Mesothelial cell of epicardium (in vitro differentiated cells): ENCODE data around the gene CLSTN3. TPM values are rescaled to one million over a fixed set of nuclear protein-coding genes. Genes with fewer than 3 reads are reported as not detected.

Source experiments
- DNase-seq, 2 experiments: peaks; one replicate each; pipeline ENCODE4 v3.0.0; 2021; ENCODE audit warnings: low spot score in 2 of 2; ENCODE audit not compliant: unreplicated experiment in 2 of 2
- H3K27ac Mint-ChIP-seq: 2 replicates; pipeline ENCODE4 v1.8.0; 2021; ENCODE audit warnings: mixed read lengths
- H3K27me3 Mint-ChIP-seq: 2 replicates; pipeline ENCODE4 v1.8.0; 2021; ENCODE audit warnings: low read depth, mixed read lengths
- H3K36me3 Mint-ChIP-seq: 2 replicates; pipeline ENCODE4 v1.8.0; 2021; ENCODE audit warnings: mixed read lengths
- H3K4me1 Mint-ChIP-seq: 2 replicates; pipeline ENCODE4 v1.8.0; 2021; ENCODE audit warnings: mixed read lengths
- H3K4me3 Mint-ChIP-seq: 2 replicates; pipeline ENCODE4 v1.8.0; 2021; ENCODE audit warnings: mild to moderate bottlenecking, moderate library complexity, mixed read lengths
- H3K9me3 Mint-ChIP-seq: 2 replicates; pipeline ENCODE4 v1.8.0; 2021; ENCODE audit warnings: mixed read lengths
- CTCF ChIP-seq: fragments of 200-600 bp; sonication (generic); IDR thresholded peaks from one replicate; pipeline ENCODE4 v1.5.0; 2021; ENCODE audit warnings: antibody characterized with exemption; ENCODE audit not compliant: unreplicated experiment
- total RNA-seq: library from RNA; stranded (reverse); gene quantifications from 3 replicates; pipeline ENCODE4 v1.2.1, GENCODE V29; 2021

CLSTN3 gene
- total RNA-seq, 1 donor from 2014 or later = 81.1 TPM

GRCh38 chr12:7093892-7094291 is 36.3 kb upstream of the CLSTN3 start:
- Mint-ChIP-seq H3K27me3 (no peaks in the 10 kb centered on the region), H3K4me1 (peaks cover 13% of the 10 kb centered on the region), H3K9me3 (no peaks in the 10 kb centered on the region), H3K27ac (no peak overlapping the region), H3K4me3 (no peak overlapping the region), H3K36me3 (peaks cover 10% of the 10 kb centered on the region)
- no peak for TF ChIP-seq CTCF
- no peak for DNase-seq

- Mint-ChIP-seq H3K36me3 (peaks cover 15% of the 10 kb centered on the region), H3K4me3 (no peak overlapping the region), H3K9me3 (no peaks in the 10 kb centered on the region), H3K27me3 (no peaks in the 10 kb centered on the region), H3K4me1 (peaks cover 9% of the 10 kb centered on the region), H3K27ac (no peak overlapping the region)
- TF ChIP-seq CTCF = no peak
- no peak for DNase-seq
Observed at GRCh38 chr12:7096006-7096932, 33.9 kb upstream of the CLSTN3 start.

GRCh38 chr12:7096979-7097378 is 33.2 kb upstream of the CLSTN3 start:
- Mint-ChIP-seq H3K36me3 (peaks cover 15% of the 10 kb centered on the region), H3K27ac (no peak overlapping the region), H3K27me3 (no peaks in the 10 kb centered on the region), H3K4me3 (no peak overlapping the region), H3K9me3 (no peaks in the 10 kb centered on the region), H3K4me1 (peaks cover 5% of the 10 kb centered on the region)
- no peak for TF ChIP-seq CTCF
- no peak for DNase-seq

GRCh38 chr12:7099290-7099996 is 30.7 kb upstream of the CLSTN3 start:
- TF ChIP-seq CTCF = no peak
- Mint-ChIP-seq H3K27ac (no peak overlapping the region), H3K36me3 (peaks cover 20% of the 10 kb centered on the region)

GRCh38 chr12:7100239-7100638 is 29.9 kb upstream of the CLSTN3 start:
- no peaks in the 10 kb centered on the region for H3K9me3 Mint-ChIP-seq
- peaks cover 20% of the 10 kb centered on the region for H3K36me3 Mint-ChIP-seq
- no peak for DNase-seq
- no peaks in the 10 kb centered on the region for H3K4me1 Mint-ChIP-seq
- H3K4me3 Mint-ChIP-seq = no peak overlapping the region
- H3K27me3 Mint-ChIP-seq = no peaks in the 10 kb centered on the region
- TF ChIP-seq CTCF = no peak
- H3K27ac Mint-ChIP-seq = no peak overlapping the region

More at GRCh38 chr12:7099290-7099996, 30.7 kb upstream of the CLSTN3 start:
- Mint-ChIP-seq H3K4me3 (no peak overlapping the region), H3K27me3 (no peaks in the 10 kb centered on the region), H3K9me3 (no peaks in the 10 kb centered on the region), H3K4me1 (no peaks in the 10 kb centered on the region)
- DNase-seq = no peak
